PC-3 (cell line): ENCODE results near the gene PRKAR2B. TPM values are rescaled to one million over a fixed set of nuclear protein-coding genes. Genes with fewer than 3 reads are reported as not detected.

ENCODE experiments used
- ATAC-seq: fragments of 200-7000 bp; cut with Tn5 transposase; 2 replicates; pipeline ENCODE4 v1.9.1; 2020; ENCODE audit warnings: mild to moderate bottlenecking, moderate library complexity
- BruUV-seq: library from RNA; stranded (reverse); fragments of 400-500 nt; replicated peaks from 2 replicates; lab custom pipeline; 2021; lab: Mats Ljungman, UMichigan
- CTCF ChIA-PET: fragments of 300-600 bp; sonication (Branson Sonifier 250); formaldehyde crosslinking; loops from one replicate; lab custom pipeline; 2022; ENCODE audit warnings: antibody characterized with exemption; lab: Charles Lee
- POLR2A ChIA-PET: fragments of 300-600 bp; sonication (Branson Sonifier 250); formaldehyde crosslinking; loops from one replicate; lab custom pipeline; 2022; ENCODE audit warnings: antibody characterized with exemption; ENCODE audit not compliant: unreplicated experiment; lab: Charles Lee
- DNase-seq: peaks from one replicate; pipeline ENCODE4 v3.0.0-alpha.2; 2015
- H2AFZ ChIP-seq: fragments of 300-600 bp; sonication (generic); 2 replicates; pipeline ENCODE4 v1.6.0; 2016; ENCODE audit warnings: antibody characterized with exemption, low read length
- H3F3A ChIP-seq: fragments of 300-600 bp; sonication (generic); one replicate; pipeline ENCODE4 v1.6.0; 2017; ENCODE audit warnings: antibody characterized with exemption, low read length, control low read depth, mild to moderate bottlenecking; ENCODE audit not compliant: unreplicated experiment
- H3K27ac ChIP-seq: fragments of 300-600 bp; sonication (generic); 2 replicates; pipeline ENCODE4 v1.5.1; 2016; ENCODE audit warnings: mild to moderate bottlenecking, low read length
- H3K27me3 ChIP-seq: fragments of 300-600 bp; sonication (generic); 2 replicates; pipeline ENCODE4 v1.6.1; 2016; ENCODE audit warnings: low read length, mixed read lengths
- H3K36me3 ChIP-seq: fragments of 300-600 bp; sonication (generic); 2 replicates; pipeline ENCODE4 v1.6.1; 2016; ENCODE audit warnings: low read depth, mixed run types, low read length, mixed read lengths
- H3K4me1 ChIP-seq: fragments of 300-600 bp; sonication (generic); 2 replicates; pipeline ENCODE4 v1.5.1; 2016; ENCODE audit warnings: low read length; ENCODE audit not compliant: insufficient read depth
- H3K4me2 ChIP-seq: fragments of 300-600 bp; sonication (generic); 2 replicates; pipeline ENCODE4 v1.6.0; 2016; ENCODE audit warnings: low read length
- H3K4me3 ChIP-seq: fragments of 300-600 bp; sonication (generic); 2 replicates; pipeline ENCODE4 v1.5.1; 2016; ENCODE audit warnings: mild to moderate bottlenecking, low read length, mixed read lengths
- H3K79me2 ChIP-seq: fragments of 300-600 bp; sonication (generic); 2 replicates; pipeline ENCODE4 v1.6.1; 2017; ENCODE audit warnings: low read length, mixed read lengths
- H3K9ac ChIP-seq: fragments of 300-600 bp; sonication (generic); 2 replicates; pipeline ENCODE4 v1.6.0; 2016; ENCODE audit warnings: mild to moderate bottlenecking, low read length
- H3K9me2 ChIP-seq: fragments of 300-600 bp; sonication (generic); replicated peaks from 2 replicates; pipeline ENCODE4 v1.6.1; 2016; ENCODE audit warnings: mixed run types, low read length, mixed read lengths
- H3K9me3 ChIP-seq: fragments of 300-600 bp; sonication (generic); 2 replicates; pipeline ENCODE4 v1.6.1; 2016; ENCODE audit warnings: low read length, mixed read lengths
- H4K20me1 ChIP-seq: fragments of 300-600 bp; sonication (generic); 2 replicates; pipeline ENCODE4 v1.6.1; 2016; ENCODE audit warnings: low read length, mixed read lengths
- EZH2 ChIP-seq: fragments of 300-600 bp; sonication (generic); IDR thresholded peaks from one replicate; pipeline ENCODE4 v1.6.1; 2017; ENCODE audit warnings: antibody characterized with exemption, mild to moderate bottlenecking, low read length; ENCODE audit not compliant: unreplicated experiment
- EZH2phosphoT487 ChIP-seq: fragments of 300-600 bp; sonication (generic); IDR thresholded peaks from 2 replicates; pipeline ENCODE4 v1.6.1; 2018; ENCODE audit warnings: mild to moderate bottlenecking, antibody characterized with exemption, low read length, borderline replicate concordance
- intact Hi-C: fragments of 100-400 bp; cut with micrococcal nuclease; formaldehyde crosslinking; loops from 2 replicates; pipeline ENCODE4 v1.9.0; 2023
- total RNA-seq: library from RNA; depleted of rRNA; stranded (reverse); fragments of >200 nt; gene quantifications from 2 replicates; pipeline ENCODE4 v1.2.3, GENCODE V29; 2014
- TF ChIP-seq, protein P1 (sequence below): fragments of 300-600 bp; sonication (generic); conservative IDR thresholded peaks from 2 replicates; pipeline ENCODE4 v1.5.1; 2017; ENCODE audit warnings: antibody characterized with exemption, low read depth, mild to moderate bottlenecking, low read length

The PRKAR2B gene
- total RNA-seq, 1 experiment from 2014 or later = 0.29 TPM

DNA sequence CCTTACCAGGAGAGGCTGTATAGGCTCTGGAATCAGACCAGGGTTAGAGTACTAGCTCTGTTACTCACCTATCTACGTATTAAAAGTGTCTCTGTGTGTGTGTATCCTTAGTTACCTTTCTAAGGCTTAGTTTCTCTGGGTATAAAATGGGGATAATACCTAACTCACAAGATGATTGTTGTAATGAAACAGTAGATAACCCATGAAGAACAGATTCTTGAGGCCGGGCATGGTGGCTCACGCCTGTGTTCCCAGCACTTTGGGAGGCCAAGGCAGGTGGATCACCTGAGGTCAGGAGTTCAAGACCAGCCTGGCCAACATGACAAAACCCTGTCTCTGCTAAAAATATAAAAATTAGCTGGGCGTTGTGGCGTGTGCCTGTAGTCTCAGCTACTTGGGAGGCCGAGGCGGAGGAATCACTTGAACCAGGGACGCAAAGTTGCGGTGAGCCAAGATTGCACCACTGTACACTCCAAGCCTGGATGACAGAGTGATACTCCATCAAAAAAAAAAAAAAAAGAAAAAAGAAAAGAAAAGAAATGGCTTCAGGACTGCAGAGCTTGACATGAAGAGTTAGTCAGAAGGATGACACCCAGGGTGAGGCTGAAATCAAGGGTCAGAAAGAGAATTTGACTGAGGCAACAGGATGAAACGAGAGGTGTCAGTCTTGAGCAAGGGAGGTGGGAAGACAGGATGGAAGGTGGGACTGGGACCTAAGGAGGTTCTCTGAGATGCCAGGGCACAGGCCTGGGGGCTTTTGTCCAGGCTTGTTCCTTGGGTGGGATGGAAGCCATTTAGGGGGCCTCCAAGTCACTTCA is 33.4 kb downstream of the PRKAR2B start:
- no TSS peak for BruUV-seq
- Histone ChIP-seq H3K27me3 (peaks cover 6% of the 10 kb centered on the region; the same call in 1 of the 2 replicates), H3K9me3 (no peaks in the 10 kb centered on the region), H3K4me3 (no peak overlapping the region), H3K36me3 (no peaks in the 10 kb centered on the region), H3F3A (no peaks in the 10 kb centered on the region), H3K4me2 (no peak overlapping the region), H3K4me1 (peaks cover 15% of the 10 kb centered on the region; the same call in 1 of the 2 replicates), H3K79me2 (no peaks in the 10 kb centered on the region), H3K27ac (no peak overlapping the region), H2AFZ (no peak overlapping the region), H4K20me1 (0 out of 2 replicates have a peak, but pooled peaks cover 3% of the 10 kb centered on the region), H3K9ac (no peak overlapping the region), H3K9me2 (no peaks in the 10 kb centered on the region)
- intact Hi-C loops = no loop called here
- TF ChIP-seq, protein P1, sequence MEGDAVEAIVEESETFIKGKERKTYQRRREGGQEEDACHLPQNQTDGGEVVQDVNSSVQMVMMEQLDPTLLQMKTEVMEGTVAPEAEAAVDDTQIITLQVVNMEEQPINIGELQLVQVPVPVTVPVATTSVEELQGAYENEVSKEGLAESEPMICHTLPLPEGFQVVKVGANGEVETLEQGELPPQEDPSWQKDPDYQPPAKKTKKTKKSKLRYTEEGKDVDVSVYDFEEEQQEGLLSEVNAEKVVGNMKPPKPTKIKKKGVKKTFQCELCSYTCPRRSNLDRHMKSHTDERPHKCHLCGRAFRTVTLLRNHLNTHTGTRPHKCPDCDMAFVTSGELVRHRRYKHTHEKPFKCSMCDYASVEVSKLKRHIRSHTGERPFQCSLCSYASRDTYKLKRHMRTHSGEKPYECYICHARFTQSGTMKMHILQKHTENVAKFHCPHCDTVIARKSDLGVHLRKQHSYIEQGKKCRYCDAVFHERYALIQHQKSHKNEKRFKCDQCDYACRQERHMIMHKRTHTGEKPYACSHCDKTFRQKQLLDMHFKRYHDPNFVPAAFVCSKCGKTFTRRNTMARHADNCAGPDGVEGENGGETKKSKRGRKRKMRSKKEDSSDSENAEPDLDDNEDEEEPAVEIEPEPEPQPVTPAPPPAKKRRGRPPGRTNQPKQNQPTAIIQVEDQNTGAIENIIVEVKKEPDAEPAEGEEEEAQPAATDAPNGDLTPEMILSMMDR = no peak
- TF ChIP-seq EZH2phosphoT487 = no peak
- no peak for TF ChIP-seq EZH2
- DNase-seq (no peak), ATAC-seq (peak; percentile 8; the same call in 1 of the 2 replicates)
- CTCF ChIA-PET = no interaction called here
- POLR2A ChIA-PET = no interaction called here

DNA sequence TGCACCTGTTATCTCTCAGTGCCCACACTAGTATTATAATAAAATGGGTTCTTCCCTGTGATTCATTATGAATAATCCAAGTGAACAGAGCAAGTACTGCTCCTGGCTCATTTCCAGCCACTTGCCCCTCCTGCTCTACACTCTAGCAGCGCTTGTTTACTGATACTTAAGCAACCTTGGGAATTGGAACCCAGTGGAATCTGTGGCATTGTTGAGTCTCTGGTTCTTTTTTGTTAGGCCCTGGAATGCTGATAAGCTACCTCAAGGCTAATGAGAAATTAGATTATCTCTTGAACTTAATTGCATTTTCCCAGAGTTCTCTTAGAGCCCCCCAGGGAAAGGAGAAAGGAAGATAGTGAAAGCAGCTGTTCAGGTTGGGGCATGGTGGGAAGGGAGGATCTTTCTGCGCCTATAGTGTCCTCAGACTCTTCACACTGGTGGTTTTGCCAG is 34.0 kb downstream of the PRKAR2B start:
- ChIA-PET POLR2A (no interaction called here), CTCF (no interaction called here)
- Histone ChIP-seq H3K36me3 (no peaks in the 10 kb centered on the region), H3K27ac (no peak overlapping the region), H3K9me3 (no peaks in the 10 kb centered on the region), H3F3A (no peaks in the 10 kb centered on the region), H3K4me2 (peak overlapping the region; percentile 29; the same call in 1 of the 2 replicates), H3K27me3 (peaks cover under 1% of the 10 kb centered on the region; the same call in 1 of the 2 replicates), H3K9me2 (no peaks in the 10 kb centered on the region), H3K9ac (no peak overlapping the region), H3K4me1 (peaks cover 15% of the 10 kb centered on the region; the same call in 1 of the 2 replicates), H2AFZ (no peak overlapping the region), H3K4me3 (no peak overlapping the region), H3K79me2 (no peaks in the 10 kb centered on the region), H4K20me1 (0 out of 2 replicates have a peak, but pooled peaks cover 3% of the 10 kb centered on the region)
- BruUV-seq = no TSS peak
- DNase-seq = peak; percentile 83
- intact Hi-C loops = no loop called here
- TF ChIP-seq EZH2 (no peak), EZH2phosphoT487 (no peak)
- TF ChIP-seq, protein P1 = no peak
- peak; percentile 77 for ATAC-seq
